ACHN (cell line): ENCODE measurements around the gene ESRP2.

Source experiments
- DNase-seq: peaks from one replicate; pipeline ENCODE4 v3.0.0-alpha.2; 2015
- in situ Hi-C: cut with HindIII; loops from 2 replicates; pipeline ENCODE4 v1.10.0; 2017; ENCODE audit warnings: low sequenced_read_pairs, low pct_ligation_motif_present, low pct_unique_long_range_greater_than_20kb

Gene ESRP2

DNA sequence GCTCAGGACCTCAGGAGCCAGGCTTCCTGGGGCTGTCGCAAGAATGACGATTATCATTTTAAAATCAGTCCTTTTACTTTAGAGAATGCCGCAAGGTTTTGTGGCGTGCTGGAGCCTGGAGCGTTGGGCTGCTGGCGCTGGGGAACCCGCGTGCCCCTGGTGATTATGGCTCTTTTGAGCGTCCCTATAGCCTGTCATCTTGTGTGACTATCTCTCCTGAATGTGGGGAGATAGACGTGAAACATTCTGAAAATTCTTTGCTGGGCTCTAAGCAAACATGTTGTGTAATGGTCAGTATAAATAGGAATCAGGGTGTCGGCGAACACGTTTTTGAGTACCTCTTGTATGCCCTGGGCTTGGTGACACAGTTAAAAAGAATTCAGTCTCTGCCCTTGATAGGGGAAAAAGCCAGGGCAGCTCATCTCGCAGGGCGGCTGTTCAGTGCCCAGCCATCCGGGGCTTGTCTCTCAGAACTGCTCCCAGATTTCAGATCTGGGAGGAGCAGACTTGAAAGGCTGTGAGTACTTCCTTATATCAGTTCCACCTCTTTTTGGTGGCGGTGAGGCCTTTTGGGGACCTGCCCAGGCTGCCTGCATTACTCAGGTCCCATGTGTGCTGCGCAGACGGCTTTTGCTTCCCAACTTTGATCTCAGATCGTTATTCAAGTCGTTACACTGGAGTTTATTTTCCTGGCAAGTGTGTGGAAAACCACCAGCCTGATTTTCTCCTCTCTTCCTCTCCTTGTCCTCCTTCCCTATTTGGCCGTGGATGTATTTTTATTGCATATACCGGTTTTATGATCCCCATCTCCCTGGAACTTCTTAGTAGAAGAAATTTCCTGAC, 29.4 kb upstream of the ESRP2 start:
- in situ Hi-C loops: no loop called here
- peak; percentile 96 for DNase-seq

DNA sequence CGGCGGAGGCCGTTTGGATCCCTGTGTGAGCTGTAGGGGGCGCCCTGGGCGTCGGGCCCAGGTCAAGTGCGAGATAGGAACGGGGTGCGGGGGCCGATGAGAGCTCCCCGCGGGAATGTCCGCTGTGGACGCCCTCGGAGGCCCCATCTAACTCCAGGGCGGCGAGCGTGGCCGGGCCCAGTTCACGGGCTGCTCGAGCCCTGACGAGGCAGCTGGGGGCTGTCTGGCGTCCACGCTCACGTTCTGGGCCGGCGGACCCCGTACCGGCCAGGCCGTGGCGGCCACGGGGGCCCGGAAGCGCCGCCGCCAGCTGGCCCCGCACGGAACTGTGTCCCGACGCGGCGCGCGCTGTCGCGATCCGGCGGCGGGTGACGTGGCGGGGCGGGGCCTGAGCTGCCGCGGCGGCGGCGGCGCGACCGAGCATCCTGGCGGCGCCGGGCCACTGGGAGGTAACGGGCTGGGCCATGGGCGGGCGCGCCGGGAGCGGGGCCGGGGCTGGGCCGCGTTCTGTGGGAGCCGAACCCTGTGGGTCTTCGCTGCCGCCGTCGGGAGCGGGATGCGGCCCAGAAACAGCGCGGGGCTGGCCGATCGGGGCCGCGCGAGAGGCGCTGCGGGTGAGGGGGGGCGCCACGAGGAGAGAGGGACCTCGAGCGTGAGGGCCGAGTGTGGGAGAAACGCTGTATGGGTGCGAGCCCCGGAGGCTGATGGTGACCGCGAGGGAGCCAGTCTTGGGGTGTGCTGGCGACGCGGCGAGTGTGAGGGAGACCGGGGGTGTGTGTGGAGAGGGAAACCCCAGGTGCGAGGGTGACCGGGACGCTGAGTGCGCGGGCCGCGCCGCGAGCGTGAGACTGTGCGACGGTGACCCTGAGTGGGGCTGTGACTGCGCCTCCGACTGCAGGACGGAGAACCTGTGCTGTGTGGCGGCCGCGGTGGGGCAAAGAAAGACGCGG, 28.5 kb upstream of the ESRP2 start, which contains the start of gene SLC7A6:
Gene SLC7A6 (plus strand): TSS at position 399 of the 950 bp plus-strand sequence. CDS start 10,201 bp downstream, outside the sequence.
- in situ Hi-C loops: no loop called here
- DNase-seq: peak; percentile 85

DNA sequence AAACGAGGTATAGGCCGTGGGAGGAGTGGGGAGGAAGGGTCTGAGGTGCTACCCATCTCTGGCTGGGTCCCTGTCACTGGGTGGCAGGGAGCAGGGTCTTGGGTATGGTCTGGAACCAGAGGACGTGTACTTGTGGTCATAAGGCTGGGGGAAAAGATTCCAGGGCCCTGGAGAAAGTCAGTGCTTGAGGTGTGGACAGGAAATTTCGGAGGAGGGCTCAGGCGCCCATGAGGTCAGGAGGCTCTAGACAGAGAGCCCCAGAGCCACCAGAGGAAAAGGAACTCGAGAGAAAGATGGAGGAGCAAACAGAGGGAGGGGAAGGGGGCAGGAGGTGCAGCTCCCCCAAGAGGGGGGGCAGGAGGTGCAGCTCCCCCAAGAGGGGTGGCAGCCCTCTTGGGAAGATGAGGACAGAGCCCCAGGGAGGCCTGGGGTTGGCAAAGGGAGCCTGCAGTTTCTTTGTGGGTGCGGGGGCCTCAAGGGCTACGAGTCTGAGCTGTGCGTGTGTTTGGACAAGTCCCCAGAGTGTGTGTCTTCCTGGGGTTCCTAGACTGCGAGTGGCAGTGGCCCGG, 27.7 kb upstream of the ESRP2 start:
- no peak for DNase-seq
- in situ Hi-C loops: no loop called here

DNA sequence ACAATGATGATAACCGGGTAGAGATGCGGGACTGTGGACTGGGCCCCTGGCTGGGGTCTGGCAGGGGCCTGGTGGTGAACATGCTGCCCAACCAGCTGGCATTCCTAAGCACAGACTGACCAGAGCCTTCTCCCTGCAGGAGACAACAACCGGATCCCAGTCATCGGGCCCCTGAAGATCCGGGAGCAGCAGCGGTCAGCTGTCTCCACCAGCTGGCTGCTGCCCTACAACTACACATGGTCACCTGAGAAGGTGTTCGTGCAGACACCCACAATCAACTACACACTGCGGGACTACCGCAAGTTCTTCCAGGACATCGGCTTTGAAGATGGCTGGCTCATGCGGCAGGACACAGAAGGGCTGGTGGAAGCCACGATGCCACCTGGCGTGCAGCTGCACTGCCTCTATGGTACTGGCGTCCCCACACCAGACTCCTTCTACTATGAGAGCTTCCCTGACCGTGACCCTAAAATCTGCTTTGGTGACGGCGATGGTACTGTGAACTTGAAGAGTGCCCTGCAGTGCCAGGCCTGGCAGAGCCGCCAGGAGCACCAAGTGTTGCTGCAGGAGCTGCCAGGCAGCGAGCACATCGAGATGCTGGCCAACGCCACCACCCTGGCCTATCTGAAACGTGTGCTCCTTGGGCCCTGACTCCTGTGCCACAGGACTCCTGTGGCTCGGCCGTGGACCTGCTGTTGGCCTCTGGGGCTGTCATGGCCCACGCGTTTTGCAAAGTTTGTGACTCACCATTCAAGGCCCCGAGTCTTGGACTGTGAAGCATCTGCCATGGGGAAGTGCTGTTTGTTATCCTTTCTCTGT, 23.3 kb upstream of the ESRP2 start:
- no peak for DNase-seq
- in situ Hi-C loops: no loop called here

DNA sequence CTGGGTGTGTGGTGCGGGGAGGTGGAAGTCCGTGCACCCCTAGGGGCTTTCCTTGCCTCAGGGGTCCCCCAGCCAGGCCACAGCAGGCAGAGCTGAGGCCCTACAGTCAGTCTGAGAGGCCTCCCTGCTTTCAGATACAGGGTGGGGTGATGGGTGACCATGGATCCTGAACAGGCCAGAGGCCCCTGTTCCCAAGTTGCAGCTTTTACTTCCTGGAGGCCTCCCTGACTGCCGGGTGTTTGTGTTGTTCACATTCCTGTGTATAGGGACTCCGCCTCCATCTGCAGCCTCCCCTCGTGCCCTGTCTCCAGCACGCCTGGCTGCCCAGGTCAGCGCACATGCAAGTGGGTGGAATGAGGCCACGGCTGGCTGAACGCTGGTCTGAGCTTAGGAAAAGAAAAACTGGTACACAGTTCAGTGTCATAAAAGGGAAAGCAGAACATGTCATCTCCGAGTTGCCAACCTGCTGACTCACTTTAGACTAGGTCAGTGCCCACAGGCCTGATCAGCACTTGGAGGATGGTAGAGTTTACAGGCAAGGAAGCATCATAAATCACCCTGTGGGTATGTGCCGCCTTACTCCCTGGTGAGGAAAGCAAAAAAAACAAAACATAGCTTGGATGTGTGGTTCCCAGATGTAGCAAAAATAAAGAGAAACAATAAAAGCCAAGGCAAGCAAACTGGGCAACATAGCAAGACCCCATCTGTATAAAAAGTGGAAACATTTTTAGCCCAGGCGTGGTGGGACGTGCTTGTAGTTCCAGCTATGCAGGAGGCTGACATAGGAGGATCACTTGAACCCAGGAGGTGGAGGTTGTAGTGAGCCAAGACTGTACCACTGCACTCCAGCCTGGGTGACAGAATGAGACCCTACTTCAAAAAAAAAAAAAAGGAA, 22.2 kb upstream of the ESRP2 start:
- in situ Hi-C loops: no loop called here
- DNase-seq: peak; percentile 100

DNA sequence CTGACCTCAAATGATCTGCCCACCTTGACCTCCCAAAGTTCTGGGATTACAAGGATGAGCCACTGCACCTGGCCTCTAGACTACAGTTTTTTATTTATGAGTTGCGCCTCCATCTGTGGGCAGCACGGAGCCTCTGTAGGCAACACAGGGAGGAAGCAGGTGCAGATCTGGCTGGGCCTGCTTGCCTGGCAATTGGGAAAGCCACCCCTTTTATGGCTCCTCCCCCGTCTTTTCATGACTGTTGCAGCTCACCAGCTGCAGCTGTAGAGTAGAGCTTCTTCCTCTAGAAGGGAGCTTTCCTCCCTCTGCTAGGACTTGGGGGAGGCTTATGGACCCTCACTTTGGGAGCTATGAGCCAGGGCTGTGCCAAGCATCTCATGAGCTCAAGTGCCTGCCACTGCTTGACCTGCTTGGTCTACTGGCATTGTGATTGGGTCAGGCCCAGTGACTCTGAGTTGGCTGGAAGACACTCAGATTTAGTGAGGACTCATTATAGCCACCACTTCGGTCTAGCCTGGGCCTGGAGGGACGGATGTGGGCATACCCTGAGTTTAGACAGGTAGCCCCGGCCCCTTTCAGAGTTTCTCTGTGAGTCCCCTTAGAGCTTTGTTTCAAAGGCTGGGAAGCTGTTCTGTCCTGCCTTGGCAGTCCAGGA, 21.5 kb upstream of the ESRP2 start:
- in situ Hi-C loops: no loop called here
- peak; percentile 75 for DNase-seq

DNA sequence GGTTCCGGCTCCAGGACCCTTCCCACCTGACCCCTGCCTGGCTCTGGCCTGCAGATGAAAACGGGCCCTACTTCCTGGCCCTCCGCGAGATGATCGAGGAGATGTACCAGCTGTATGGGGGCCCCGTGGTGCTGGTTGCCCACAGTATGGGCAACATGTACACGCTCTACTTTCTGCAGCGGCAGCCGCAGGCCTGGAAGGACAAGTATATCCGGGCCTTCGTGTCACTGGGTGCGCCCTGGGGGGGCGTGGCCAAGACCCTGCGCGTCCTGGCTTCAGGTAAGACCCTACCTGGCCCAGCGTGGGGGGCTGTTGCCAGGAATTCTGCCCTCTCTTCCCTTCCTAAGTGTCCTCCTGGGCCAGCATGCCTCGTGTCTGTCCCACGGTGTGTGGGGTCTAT, 19.8 kb upstream of the ESRP2 start:
- in situ Hi-C loops: no loop called here
- no peak for DNase-seq

DNA sequence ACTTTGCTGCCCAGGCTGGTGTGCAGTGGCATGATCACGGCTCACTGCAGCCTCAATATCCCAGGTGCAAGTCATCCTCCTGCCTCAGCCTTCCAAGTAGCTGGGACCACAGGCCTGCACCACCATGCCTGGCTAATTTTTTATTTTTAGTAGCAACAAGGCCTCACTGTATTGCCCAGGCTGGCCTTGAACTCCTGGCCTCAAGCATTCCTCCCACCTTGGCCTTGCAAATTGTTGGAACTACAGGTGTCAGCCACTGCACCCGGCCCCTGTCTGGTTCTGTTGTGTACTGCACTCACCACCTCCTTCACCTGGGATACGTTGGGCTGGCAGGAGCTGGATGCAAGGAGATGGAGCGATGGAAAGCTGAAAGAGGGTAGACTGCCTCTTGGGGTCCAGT, 17.8 kb upstream of the ESRP2 start:
- no peak for DNase-seq
- in situ Hi-C loops: no loop called here

DNA sequence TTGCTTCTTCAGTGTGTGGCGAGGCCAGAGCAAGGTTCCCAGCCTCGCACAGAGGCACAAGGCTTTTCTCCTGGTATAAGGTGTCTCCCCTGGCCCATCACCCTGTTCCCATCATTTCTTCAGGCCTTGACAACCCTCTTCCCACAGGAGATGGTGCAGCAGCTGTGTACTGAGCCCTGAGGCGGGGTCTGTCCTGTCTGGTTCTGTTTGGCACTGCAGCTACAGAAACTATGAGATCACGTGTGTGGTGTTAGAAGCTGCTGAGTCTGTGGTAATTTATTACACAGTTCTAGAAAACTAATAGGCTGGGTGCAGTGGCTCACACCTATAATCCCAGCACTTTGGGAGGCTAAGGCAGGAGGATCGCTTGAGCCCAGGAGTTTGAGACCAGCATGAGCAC, 16.5 kb upstream of the ESRP2 start:
- in situ Hi-C loops: no loop called here

DNA sequence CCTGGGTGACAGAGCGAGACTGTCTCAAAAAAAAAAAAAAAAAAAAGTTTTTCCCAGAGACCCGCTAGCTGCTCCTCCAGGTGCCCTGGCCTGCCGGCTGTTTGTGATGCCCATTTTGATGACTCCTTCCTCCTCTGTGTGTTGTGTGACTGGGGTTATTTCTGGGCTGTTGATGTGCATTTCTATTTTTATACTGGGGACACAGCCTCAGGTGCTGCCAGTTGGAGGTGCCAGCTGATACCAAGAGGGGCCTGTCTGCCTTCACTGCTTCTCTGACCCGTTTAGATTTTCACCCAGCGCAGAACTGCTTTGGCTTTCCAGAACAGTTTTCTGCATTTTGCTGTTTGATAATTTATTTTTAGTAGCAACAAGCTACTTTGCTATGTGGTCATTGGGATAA, 15.9 kb upstream of the ESRP2 start:
- DNase-seq: no peak
- in situ Hi-C loops: no loop called here

More for the DNA sequence above, 16.5 kb upstream of the ESRP2 start:
- no peak for DNase-seq

DNA sequence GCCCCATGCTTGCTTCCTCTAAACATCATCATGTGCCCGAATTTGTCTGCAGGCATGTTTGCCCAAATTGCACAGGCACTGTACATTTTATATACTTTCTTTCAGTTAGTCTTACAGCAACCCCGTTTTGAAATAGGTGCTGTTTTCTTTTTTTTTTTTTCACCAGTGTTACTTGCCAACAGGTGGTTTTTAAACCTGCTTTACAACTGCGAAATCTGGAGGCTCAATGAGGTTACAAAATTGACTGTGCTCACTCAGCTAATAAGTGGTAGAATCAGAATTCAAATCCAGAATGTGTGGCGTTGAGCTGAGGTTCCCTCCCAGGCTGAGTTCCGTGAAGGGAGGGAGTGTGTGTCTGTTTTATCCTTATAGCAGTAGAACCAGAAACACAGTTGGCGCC, 15.0 kb upstream of the ESRP2 start:
- no peak for DNase-seq
- in situ Hi-C loops: no loop called here

DNA sequence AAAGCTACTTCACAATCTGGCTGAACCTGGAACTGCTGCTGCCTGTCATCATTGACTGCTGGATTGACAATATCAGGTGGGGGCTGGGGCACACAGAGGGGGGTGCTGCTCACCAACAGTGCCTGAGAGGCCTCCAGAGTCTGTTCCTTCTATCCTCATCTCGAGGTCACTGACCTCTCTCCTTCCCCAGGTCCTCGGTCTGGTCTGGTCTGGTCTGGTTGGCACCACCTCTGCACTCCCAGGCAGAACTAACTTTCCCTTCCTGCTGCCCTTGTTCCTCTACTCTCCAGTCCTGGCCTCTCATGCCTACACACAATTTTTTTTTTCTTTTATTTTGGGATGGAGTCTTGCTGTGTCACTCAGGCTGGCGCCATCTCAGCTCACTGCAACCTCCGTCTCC, 13.4 kb upstream of the ESRP2 start:
- in situ Hi-C loops: no loop called here
- DNase-seq: no peak

DNA sequence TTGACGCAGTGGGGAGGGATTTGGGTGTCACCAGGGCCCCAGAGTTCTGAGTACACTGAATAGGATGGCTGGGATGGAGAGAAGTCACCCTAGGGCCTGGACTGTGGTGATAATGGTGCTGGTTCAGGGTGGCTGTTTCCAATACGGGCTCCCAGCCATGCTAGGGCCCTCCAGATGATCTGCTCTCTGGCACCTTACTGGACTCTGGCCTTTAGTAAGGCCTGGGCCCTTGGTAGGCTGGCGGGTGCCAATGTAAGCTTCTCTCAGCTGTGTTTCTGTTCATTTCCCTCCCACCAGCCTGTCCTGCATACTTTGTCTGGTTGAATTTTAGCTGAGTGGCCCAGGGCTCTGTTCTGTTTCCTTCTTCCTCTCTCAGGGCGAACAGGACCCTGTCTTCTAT, 12.0 kb upstream of the ESRP2 start:
- in situ Hi-C loops: no loop called here
- DNase-seq: no peak

DNA sequence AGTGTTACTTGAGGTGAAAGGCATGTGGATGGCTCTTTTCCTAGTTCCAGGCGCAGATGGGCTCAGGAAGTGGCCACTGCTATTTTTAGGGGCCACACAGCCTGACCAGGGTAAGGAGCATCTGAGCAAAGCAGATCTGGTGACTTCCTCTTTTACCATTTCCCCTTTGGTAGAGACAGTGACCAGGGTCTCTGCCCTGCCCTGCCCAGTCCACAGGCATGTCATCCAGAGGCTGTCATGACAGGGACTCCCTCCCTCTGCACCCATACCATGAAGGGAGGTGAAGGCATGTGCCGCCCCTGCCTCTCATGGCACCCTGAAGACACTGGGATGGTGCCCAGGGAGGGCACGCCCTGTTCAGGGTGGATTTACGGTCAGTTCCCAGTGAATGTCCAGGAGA, 11.5 kb upstream of the ESRP2 start:
- in situ Hi-C loops: no loop called here
- DNase-seq: no peak

DNA sequence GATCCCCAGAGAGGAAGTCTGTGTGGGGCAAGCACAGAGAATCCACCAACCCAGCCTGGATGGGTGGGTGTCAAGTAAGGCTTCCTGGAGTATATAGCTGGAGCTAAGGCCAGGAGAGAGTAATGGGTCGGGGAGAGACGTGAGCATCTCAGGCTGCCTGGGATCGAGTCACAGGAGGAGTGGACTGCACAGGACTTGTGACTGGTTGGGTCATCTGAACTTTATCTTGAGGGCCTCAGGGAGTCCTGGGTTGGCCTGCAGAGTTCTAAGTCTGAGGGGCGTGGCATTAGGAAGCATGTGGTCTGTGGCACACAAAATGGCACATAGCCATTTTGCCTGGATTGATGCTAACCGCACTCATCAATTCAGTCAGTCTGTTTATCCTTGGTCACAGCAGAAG, 10.7 kb upstream of the ESRP2 start:
- DNase-seq: no peak
- in situ Hi-C loops: no loop called here

DNA sequence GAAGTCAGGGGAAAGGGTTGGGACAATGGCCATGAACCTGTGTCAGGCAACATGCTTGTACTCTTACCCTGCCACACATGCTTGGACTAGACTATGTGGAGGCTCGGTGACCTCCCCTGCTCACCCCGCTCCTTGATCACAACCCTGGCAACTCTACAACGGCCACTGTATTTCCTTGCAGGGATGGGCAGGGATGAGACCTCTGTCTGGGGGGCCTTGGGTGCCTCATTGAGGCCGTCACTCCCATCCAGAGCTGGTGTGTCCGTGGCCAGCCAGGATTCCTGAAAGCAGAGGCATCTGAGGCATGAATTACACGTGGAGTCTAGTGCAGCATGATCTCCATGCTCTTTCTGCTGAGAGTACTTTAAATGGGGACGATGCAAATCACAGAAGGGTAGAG, 10.2 kb upstream of the ESRP2 start:
- DNase-seq: no peak
- in situ Hi-C loops: no loop called here
